ENCODE results near the gene GPHN. TPM values are rescaled to one million over a fixed set of nuclear protein-coding genes. Genes with fewer than 3 reads are reported as not detected.

The GPHN gene
- total RNA-seq, 4 donors from 2014 or later = 14.4 to 32.7 (median 21.1) TPM

DNA sequence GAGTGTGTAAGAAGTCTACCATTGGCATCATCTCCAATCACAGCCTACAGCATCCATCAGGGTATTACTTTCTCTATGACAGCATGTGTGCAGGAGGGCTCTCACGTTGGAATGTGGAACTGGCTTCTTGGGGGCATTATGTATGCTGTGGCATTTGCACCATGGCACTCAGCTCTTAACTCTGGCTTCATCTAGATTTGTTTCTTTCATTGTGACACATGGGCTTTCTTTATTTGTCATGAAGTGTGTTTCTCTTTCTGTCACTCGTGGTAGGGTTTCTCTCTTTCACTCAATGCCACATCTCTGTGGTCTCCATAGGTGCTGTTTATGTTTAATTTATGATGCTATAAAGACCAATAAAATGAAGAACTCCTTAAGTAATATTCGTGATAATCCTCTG is 490.1 kb downstream of the GPHN start:
- intact Hi-C loops (cut with DNase I) = no loop called here
- no peak for TF ChIP-seq POLR2A (IDR thresholded peaks at IDR 0.05)
- TF ChIP-seq, protein P1, sequence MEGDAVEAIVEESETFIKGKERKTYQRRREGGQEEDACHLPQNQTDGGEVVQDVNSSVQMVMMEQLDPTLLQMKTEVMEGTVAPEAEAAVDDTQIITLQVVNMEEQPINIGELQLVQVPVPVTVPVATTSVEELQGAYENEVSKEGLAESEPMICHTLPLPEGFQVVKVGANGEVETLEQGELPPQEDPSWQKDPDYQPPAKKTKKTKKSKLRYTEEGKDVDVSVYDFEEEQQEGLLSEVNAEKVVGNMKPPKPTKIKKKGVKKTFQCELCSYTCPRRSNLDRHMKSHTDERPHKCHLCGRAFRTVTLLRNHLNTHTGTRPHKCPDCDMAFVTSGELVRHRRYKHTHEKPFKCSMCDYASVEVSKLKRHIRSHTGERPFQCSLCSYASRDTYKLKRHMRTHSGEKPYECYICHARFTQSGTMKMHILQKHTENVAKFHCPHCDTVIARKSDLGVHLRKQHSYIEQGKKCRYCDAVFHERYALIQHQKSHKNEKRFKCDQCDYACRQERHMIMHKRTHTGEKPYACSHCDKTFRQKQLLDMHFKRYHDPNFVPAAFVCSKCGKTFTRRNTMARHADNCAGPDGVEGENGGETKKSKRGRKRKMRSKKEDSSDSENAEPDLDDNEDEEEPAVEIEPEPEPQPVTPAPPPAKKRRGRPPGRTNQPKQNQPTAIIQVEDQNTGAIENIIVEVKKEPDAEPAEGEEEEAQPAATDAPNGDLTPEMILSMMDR (IDR thresholded peaks at IDR 0.05) = no peak
- no peak for DNase-seq
- Histone ChIP-seq H3K27me3 (no peaks in the 10 kb centered on the region), H3K4me1 (no peaks in the 10 kb centered on the region), H3K36me3 (no peaks in the 10 kb centered on the region), H3K9me3 (no peaks in the 10 kb centered on the region), H3K4me3 (replicated peaks in 1 of 3) (no peak overlapping the region), H3K27ac (no peak overlapping the region)
- 88 to 92% methylated on average over 3 of the region's 3 CpGs for WGBS, 2 donors

DNA sequence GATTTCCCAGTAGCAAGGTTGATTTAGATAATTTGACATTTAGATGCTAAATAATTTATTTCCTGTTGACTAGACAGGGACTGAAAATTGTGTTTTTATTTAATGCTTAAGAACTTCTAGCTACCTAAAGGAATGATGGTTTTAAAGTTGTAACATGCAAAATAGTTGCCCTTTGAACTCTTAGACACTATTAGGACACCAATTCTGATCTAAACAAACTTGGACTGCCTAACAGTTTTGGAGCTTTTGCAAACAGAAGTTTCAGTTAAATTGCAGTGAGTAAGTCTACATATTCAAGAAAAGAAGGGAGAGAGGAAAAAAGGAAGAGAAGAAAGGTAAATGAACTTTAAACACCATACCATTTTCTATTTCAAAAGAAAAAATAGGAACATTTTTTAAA is 492.0 kb downstream of the GPHN start:
- no peaks in the 10 kb centered on the region for H3K4me1 ChIP-seq
- no peaks in the 10 kb centered on the region for H3K36me3 ChIP-seq
- DNase-seq = no peak
- no peak overlapping the region for H3K4me3 ChIP-seq (replicated peaks in 1 of 3)
- intact Hi-C loops (cut with DNase I) = no loop called here
- no peak overlapping the region for H3K27ac ChIP-seq
- no peaks in the 10 kb centered on the region for H3K9me3 ChIP-seq
- no peak for TF ChIP-seq POLR2A (IDR thresholded peaks at IDR 0.05)
- TF ChIP-seq, protein P1 (IDR thresholded peaks at IDR 0.05) = no peak
- H3K27me3 ChIP-seq = no peaks in the 10 kb centered on the region

DNA sequence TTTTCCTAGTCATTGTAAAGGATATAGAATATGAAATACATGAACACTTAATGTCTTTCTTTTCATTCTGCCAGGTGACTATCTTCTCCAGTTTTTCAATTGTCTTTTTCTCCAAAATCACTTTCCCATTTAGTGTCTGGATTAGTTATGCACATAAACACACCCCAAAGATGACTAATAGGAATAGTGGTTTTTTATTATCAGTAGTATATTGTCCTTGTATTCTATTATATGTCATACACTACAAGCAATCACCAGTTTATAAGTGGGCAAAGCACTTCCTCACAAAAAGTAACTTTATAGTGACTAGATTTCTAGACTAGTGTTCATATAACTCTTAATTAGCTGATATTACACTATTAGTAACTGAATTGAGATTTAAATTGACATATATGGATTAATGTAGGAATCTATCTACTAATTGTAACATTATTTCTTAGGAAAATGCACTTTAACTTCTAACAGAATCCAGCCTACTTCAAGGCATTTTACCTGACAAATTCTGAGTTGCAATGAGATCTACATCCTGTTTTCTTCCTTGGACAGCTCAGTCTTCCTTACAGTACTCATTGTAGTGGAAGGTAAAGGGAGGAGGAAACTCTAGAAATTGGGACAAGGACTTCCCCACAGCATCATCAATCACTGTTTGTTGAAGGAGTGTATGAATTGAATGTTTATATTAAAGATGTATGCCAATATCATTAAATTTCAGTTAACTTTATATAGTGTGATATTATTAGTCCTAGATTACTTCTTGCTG is 495.2 kb downstream of the GPHN start:
- H3K9me3 ChIP-seq = no peaks in the 10 kb centered on the region
- intact Hi-C loops (cut with DNase I) = no loop called here
- TF ChIP-seq, protein P1 (IDR thresholded peaks at IDR 0.05) = no peak
- TF ChIP-seq POLR2A (IDR thresholded peaks at IDR 0.05) = no peak

DNA sequence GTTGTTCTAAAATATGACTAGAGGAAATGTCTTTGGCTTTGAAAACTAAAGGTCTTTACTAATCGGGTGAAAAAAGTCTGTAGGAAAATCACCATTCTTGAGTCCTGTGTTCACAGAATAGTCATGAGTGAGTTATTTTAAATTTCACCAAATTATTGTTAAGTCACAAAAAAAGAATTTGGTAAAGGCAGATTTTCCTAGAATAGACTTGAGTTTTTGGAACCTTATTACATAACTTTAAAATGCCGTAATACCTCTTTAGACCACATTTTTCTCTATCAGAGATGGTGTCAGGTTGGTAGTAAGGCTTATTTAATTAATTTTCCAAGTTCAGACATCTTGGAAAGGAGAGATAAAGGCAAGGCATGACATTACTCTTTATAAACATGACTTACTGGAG is 496.6 kb downstream of the GPHN start:
- H3K27me3 ChIP-seq = no peaks in the 10 kb centered on the region
- no peak overlapping the region for H3K27ac ChIP-seq
- DNase-seq = no peak
- H3K36me3 ChIP-seq = no peaks in the 10 kb centered on the region
- 98 to 100% methylated on average over 2 of the region's 2 CpGs for WGBS, 2 donors
- no peaks in the 10 kb centered on the region for H3K4me1 ChIP-seq
- H3K4me3 ChIP-seq (replicated peaks in 1 of 3) = no peak overlapping the region
- intact Hi-C loops (cut with DNase I) = no loop called here
- H3K9me3 ChIP-seq = no peaks in the 10 kb centered on the region
- TF ChIP-seq, protein P1 (IDR thresholded peaks at IDR 0.05) = no peak
- no peak for TF ChIP-seq POLR2A (IDR thresholded peaks at IDR 0.05)

More for the DNA sequence above, 495.2 kb downstream of the GPHN start:
- Histone ChIP-seq H3K27me3 (no peaks in the 10 kb centered on the region), H3K36me3 (no peaks in the 10 kb centered on the region), H3K4me1 (no peaks in the 10 kb centered on the region), H3K27ac (no peak overlapping the region), H3K4me3 (replicated peaks in 1 of 3) (no peak overlapping the region)
- no peak for DNase-seq

DNA sequence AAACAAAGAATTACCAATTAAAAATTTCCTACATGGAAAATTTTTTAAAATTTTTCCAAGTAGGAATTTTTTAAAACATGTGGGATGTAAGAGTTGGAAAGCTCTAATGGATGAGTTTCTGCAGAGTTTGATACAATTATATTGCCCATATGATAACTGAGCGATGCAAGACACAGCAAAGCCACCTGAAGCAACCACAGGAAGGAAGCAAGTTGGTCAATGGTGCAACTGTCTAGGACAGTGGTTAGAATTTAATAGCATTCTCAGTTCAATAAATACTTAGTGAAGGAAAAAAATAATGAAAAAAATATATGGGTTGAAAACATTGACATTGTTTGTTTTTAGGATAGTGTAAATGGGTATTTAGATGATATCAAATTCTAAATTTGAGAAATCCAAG is 502.7 kb downstream of the GPHN start:
- no peak overlapping the region for H3K27ac ChIP-seq
- 94 to 96% methylated on average over 1 of the region's 1 CpG for WGBS, 2 donors

More for the DNA sequence above, 502.7 kb downstream of the GPHN start:
- TF ChIP-seq POLR2A (IDR thresholded peaks at IDR 0.05) = no peak
- TF ChIP-seq, protein P1 (IDR thresholded peaks at IDR 0.05) = no peak
- Histone ChIP-seq H3K36me3 (no peaks in the 10 kb centered on the region), H3K4me3 (replicated peaks in 1 of 3) (no peak overlapping the region), H3K9me3 (no peaks in the 10 kb centered on the region), H3K4me1 (no peaks in the 10 kb centered on the region), H3K27me3 (no peaks in the 10 kb centered on the region)
- DNase-seq = no peak
- intact Hi-C loops (cut with DNase I) = no loop called here

All from thyroid gland (tissue), 4 donors.